Cardiac fibroblast (primary cell): ENCODE measurements around the gene ELOVL2.
"Not testable (repeated sequence)": the region's sequence is repeated elsewhere in the genome, so short reads cannot be mapped to it uniquely, and the experiment has no call there.

Experiments used
- DNase-seq, 2 donors: peaks; one replicate each; pipeline versions ENCODE4 v3.0.0 to v3.0.0-alpha.2; 2010; ENCODE audit warnings: low read depth in 2 of 2
- H3K4me3 ChIP-seq, 2 donors: replicated peaks in 1 of 2; 1 replicate in 1 of 2; 2 replicates in 1 of 2; pipeline ENCODE4 v1.5.1; 2011; ENCODE audit warnings: low read depth in 2 of 2, low read length in 2 of 2, mild to moderate bottlenecking in 2 of 2, moderate library complexity in 1 of 2
- TF ChIP-seq, protein P1 (sequence below): IDR thresholded peaks from one replicate; pipeline ENCODE4 v1.5.1; 2011; ENCODE audit warnings: low read depth, mild to moderate bottlenecking, low read length, inconsistent platforms

The ELOVL2 gene

DNA sequence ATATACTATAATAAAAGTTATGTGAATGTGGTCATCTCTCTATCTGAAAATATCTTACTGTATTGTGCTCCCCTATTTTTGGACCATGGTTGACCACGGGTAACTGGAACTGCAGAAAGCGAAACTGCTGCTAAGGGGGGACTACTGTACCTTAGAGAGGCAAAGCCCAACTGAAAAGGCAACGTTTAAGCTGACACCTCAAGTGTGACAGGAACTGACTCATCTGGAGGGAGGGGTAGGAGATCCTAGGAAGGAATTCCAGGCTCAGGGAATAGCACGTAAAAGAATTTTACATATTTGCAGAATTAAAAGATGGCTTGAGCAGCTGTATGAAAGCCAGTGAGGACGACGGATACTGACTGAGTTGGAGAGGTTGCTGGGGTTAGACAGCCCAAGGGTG is 34.8 kb downstream of the ELOVL2 start:
- TF ChIP-seq, protein P1, sequence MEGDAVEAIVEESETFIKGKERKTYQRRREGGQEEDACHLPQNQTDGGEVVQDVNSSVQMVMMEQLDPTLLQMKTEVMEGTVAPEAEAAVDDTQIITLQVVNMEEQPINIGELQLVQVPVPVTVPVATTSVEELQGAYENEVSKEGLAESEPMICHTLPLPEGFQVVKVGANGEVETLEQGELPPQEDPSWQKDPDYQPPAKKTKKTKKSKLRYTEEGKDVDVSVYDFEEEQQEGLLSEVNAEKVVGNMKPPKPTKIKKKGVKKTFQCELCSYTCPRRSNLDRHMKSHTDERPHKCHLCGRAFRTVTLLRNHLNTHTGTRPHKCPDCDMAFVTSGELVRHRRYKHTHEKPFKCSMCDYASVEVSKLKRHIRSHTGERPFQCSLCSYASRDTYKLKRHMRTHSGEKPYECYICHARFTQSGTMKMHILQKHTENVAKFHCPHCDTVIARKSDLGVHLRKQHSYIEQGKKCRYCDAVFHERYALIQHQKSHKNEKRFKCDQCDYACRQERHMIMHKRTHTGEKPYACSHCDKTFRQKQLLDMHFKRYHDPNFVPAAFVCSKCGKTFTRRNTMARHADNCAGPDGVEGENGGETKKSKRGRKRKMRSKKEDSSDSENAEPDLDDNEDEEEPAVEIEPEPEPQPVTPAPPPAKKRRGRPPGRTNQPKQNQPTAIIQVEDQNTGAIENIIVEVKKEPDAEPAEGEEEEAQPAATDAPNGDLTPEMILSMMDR: no peak
- peak; percentile 17 to 61 for DNase-seq
- no peak overlapping the region for H3K4me3 ChIP-seq

DNA sequence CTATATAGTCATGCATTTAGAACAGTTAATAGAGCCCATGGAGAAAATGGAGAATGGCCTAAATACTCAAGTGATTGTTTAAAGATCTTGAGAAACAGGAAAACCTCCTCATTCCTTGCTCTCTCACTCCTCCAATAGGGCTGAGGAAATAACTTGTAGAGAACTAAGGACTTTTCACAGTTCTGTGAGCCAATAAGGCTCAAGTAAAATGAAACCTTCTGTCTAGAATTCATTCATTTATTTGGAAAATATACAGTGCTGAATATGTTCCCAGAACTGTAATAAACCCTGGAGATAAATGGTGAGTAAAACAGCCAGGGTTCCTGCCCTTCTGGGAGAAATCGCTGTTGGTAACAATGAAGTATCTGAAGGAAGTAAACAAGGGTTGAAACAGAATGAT is 35.3 kb downstream of the ELOVL2 start:
- no peak overlapping the region for H3K4me3 ChIP-seq
- TF ChIP-seq, protein P1: no peak
- DNase-seq: peak; percentile 44 to 85

DNA sequence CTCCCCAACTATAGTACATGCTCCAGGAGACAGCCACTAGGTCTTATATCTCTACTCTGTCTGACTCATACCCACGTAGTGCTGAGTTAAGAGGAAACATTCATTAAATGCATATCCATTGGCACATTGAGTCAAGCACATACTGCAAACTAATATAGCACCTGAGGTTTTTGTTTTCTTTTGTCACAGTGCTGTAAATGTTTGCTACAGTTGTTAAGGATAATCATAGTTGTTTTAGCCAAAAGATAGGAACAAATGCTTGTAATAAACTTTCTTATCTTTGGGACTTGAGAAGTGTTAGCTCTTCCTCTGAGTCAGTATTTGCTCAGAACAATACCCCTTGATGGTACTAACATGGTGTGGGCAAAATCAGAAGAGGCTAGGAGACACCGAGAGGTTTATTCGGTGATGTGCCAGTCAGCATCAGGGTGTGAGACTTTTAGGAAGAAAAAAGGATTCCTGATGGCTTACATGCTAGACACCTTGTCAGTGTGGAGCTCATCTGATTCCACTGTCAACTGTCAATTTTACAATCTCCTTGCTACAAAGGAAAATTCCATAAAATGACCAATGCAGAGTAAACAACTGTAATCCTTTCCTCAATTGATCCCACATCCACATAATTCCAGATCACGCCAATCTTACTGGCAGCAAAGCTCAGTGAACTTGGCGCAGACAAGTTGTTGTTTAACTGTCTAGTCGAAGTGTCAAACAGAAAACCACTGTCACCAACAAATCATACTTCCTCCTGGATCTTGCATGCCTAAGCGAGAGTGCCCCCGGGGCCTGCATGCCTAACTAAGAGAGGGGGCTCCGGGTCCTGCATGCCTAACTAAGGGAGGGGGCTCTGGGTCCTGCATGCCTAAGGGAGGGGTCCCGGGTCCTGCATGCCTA is 36.1 kb downstream of the ELOVL2 start:
- TF ChIP-seq, protein P1: no peak
- no peak overlapping the region for H3K4me3 ChIP-seq
- peak; percentile 52 to 63 for DNase-seq

DNA sequence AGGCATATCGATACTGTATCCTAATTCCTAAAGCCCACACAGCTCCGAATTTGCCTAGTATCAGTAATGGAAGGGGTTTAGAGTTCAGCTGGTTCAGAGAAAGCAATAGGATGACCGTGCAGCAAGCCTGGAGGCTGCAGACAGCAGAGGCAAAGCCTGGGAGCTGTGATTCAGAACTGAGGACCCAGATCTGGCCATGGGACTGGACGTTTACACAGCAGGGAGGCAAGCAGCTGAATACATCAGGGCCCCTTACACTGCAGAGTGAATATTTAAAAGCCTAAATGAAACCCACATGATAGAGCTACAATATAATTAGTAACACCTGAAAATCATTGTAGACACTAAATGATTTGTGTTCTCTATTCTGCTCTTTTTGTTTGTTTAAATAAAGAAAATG is 38.0 kb downstream of the ELOVL2 start:
- DNase-seq: no peak
- H3K4me3 ChIP-seq: no peak overlapping the region
- TF ChIP-seq, protein P1: no peak

DNA sequence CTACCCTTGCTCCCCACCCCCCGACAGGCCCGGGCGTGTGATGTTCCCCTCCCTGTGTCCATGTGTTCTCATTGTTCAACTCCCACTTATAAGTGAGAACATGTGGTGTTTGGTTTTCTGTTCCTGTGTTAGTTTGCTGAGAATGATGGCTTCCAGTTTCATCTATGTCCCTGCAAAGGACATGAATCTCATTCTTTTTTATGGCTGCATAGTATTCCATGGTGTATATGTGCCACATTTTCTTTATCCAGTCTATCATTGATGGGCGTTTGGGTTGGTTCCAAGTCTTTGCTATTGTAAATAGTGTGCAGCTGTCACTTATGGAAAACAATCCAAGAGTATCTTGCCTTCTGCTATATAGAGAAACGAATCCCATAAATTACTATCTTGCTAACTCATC is 40.8 kb downstream of the ELOVL2 start:
- not testable (repeated sequence) for DNase-seq, H3K4me3 ChIP-seq

DNA sequence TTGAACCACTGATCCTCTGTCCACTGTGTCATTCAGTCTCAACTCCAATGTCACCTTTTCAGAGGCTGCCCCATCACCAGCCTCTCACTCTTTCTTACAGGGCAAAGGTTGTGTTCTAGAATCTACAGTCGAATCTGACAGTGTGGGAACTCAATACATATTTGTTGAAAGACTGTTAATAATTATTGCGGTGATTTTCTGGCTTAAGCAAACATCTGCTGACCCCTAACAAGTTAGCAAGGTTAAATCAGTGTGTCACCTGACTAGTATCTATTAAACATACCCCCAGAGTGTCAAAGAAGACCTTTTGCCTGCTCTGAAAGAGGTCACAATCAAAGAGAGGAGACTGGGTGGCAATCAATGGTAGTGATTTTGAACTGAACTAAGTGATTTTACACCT is 41.9 kb downstream of the ELOVL2 start:
- no peak overlapping the region for H3K4me3 ChIP-seq
- DNase-seq: no peak
- TF ChIP-seq, protein P1: no peak

DNA sequence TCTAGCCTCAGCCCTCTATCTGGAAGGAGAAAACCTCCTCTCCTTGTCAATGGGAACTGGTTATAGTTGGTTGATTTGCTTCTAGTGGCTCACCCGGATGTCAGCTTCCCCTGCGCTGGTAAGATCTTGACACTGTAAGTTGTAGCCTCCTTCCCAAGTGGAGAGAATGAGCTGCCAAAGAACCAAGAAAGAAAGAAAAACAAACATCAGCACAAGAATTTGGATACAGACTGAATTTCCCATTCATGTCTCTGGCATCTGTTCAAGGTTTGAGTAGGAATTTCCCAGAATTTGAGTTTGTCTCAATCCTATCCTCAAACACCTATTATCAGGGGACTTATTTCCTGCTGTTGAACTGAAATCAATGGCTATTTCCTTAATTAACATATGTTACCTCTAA is 44.1 kb downstream of the ELOVL2 start:
- TF ChIP-seq, protein P1: no peak
- no peak overlapping the region for H3K4me3 ChIP-seq
- peak; percentile 31 to 83 for DNase-seq
